Esophagus mucosa (tissue), 1 donor: ENCODE measurements around the gene GRB10. TPM values are rescaled to one million over a fixed set of nuclear protein-coding genes. Genes with fewer than 3 reads are reported as not detected.
A peak's percentile ranks its signal among the peaks of the same experiment; 100 is the strongest.

ENCODE experiments used
- ATAC-seq: fragments of 200-7000 bp; cut with Tn5 transposase; one replicate; pipeline ENCODE4 v1.9.1; 2020
- total RNA-seq: library from RNA; stranded (reverse); gene quantifications from one replicate; pipeline ENCODE4 v1.2.4, GENCODE V29; 2023
- donor health status: DM: yes; HTN: yes; CAD: no.

Gene GRB10
- total RNA-seq, 1 donor from 2014 or later: 14.2 TPM

DNA sequence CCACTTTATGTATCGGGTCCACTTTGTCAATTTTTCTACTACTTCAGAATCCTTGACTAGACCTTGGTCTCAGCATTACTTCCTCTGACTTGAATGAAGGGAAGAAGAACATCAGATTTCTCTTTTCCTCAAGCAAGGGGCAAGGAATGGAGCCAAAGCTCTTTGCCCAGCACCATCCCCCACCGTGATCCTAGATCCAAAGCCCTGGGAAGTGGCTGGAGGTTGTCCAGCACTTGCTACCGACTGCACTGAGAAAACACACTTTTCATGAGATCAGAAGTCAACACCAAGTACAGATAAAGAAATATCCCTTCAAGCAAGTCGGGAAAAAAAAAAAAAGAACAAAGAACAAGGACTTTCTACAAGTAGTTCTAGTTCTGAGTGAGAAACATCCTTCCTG, 115.4 kb downstream of the GRB10 start:
- ATAC-seq: no peak

DNA sequence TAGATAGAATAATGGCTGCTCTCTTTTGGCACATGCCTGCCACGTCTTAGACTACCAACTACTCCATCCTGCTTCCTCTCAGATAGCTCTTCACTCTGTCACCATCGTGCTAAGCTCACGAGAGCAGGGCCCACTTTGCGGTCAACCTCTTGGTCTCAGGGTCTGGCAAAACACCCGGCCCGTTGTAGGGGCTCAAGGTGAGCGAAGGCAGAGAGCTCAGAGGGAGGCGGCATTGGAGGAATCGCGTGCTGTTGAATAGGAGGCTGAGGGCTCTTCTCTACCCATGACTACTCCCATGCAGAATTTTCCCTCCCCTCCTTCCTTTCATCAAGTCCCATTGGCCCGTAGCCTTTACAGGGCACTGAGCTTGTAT, 116.6 kb downstream of the GRB10 start:
- no peak for ATAC-seq

DNA sequence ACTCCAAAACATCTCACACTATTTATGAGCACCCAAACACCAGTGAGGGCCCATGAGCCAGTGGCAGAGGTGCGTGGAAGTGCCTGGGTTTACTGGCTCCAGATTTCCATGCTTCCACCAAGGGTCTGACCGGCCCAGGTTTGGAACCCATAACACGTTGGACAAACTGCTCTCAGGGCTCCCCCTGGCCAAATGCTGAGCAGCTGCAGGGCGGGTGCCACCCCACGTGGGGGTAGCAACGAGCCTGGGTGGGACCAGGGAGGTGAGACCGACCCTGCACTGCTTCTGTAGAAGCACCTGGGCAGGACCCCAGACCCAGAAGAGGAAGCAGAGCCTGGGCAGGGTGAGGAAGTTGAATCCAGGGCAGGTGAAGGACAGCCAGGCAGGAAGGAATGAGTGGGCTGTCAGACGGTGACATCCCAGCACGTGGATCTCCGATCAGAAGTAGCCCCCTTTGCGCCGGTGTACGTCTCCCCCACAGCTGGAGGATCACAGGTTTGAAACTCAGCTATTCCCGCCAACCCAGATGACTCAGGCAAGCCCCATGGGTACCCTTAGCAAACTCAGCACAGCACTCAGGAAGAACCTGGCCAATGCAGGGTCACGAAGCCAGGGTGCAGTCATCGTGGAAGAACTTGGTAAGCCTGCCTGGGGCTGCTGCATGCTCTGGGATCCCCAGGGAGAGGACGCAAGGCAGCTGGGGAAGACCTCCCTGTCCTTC, 117.1 kb downstream of the GRB10 start:
- no peak for ATAC-seq

DNA sequence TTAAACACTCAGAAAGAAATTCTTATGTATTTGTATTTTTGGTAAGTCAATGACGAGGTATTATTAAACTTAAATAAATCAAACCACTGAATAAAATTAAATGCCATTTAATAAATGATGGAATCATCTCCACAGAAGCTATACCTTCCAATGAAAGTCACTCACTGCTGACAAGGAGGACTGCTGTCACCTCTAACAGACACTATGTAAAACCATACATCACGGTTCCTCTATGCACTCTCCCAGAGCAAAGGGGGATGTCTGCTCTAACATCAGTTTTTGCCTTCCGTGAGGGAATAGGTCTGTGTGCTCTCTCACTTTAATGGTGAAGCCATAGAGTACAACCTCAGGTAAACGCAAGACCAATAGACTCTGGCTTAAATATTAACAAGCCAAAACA, 117.8 kb downstream of the GRB10 start:
- ATAC-seq: no peak

DNA sequence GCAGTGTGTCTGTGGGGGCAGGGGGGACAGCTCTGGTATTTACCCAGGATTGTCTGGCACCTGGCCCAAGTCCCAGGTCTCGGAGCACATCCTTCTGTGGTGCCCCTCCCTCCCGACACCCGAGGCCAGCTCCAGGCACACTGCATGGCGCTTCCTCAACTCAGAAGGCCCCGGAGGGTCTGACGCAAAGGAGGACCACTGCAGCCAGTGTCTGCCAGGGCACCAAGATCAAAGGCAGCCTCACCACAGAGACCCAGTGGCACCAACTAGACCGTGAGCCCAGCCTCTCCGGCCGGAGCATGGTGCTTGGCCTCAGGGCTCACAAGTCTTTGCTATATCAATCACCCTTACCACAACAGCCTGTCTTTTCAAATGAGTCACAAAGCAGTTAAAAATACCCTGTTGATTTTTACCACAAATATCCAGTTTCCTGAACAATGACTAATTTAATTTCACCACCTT, 118.2 kb downstream of the GRB10 start:
- ATAC-seq: peak; percentile 49

DNA sequence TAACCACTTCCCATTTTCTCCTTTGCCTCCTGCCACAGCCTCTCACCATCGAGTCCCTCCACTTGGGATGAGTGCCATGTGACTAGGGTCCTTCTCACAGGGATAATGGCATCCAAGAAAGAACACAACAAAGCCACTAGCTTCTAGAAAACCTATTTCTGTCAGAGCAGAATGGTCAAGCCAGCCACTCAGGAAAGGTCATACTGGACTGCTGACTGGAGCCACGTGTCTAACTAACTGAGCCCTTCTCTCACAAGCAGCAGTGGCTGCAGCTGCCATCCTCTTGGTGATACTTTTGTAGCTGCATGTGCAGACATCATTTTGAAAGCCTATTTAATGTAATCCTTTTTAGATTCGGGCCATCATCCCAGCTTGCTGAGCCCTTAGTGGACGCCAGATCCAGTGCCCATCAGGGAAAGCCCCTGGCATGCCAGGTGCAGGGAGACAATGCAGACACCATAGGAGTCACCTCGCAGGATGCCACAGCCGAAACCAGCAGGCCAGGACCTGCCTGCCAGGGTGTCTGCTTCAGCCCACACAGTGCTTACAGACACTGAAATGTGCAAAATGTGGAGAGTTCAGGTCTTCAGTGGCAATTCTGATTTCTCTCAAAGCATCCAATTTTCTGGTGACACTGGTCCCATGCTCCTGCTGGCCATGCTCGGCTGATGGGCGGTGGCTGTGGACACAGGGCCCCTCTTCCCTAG, 119.1 kb downstream of the GRB10 start:
- peak; percentile 62 for ATAC-seq

DNA sequence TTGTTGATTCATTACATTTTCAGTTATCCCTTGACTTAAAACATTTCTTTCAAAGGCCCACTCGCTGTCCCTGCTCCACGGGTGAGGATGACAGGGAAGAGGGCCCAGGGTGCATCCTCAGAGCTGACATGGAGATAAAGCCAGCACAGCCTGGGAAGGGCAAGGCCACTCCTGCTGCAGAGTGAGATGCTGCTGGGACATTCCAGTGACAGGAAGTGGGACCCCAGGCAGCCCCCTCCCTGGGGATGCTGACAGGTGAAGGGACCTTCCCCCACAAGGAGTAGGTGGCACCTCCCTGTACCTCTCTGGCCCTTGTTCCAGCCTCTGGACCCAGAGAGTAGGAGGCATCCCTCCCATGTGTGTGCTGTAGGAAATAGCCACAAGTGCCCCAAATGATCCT, 119.7 kb downstream of the GRB10 start:
- no peak for ATAC-seq

DNA sequence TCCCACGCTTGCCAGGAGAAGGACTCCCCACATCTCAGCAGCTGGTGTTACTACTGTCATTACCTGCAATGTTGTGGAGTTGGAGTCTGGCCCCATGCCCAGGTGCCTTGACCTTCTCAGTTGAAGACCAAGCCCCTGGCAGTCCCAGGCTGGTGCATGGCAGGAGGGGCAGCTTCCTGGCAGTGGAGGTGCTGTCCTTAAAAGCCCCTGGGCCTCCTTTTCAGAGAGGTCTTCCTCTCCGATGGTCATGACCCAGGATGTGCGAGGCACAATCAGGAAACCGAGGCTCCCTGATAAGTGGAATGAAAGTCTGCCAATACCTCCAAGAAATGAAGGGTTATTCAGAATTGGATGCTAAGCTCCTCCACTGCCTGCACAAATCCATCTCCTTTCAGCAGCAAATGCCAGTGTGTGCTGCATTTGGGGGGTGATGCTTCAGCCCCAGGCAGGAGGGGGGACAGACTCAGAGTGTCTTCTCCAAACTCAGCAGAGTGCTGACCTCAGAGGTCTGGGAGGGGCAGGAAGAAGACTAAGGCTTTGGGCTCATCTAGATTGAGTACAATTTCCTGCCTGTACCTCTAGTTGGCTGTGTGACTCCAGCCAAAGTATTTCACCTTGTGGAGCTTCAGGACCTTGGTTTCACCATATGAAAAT, 120.5 kb downstream of the GRB10 start:
- ATAC-seq: no peak

DNA sequence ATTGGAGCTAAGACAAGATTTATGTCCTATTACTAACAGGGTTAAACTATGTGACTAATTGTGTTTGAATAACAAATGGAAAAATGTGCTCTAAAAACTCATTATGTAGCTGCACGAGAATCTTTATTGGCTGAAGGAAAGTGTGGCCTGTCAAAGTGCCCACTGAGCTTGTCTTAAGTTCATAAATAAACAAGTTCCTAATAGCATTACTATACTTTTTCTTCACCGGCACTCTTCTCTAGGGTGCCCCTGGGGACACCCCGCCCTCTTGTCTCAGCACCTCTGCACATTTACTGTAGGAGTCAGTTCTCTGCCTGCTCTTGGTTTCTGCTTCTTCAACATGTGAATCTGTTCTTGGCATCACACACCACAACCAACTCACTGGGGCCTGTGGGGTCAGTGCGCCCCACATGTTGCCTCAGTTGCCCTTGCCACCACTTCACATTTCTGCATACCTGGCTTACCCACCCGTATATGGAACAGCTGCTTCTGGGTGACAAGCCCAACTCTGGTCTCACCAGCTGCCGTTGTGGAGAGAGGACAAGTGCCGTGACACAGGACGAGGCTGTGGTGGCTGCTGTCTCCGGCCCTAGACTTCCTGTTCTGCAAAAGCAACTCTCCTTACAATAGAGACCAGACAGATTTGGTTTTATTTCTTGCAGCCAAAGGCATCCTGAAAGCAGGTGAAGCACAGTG, 121.2 kb downstream of the GRB10 start:
- ATAC-seq: no peak

DNA sequence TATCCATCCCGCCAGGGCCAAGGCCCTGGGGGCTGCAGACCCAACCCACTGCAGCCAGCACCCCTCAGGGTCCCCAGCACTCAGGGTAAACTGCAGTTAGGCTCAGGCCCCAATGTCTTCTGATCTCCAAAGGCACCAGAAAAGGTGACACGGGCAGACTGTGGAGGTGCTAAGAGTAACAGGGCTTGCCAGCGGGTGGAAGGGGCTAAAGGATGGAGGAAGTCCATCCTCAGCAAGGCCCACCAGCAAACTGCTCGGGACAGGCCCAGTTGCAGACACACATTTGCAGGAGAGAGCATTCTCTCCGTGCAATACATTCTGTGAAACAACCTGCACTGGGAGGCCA, 121.9 kb downstream of the GRB10 start:
- no peak for ATAC-seq

DNA sequence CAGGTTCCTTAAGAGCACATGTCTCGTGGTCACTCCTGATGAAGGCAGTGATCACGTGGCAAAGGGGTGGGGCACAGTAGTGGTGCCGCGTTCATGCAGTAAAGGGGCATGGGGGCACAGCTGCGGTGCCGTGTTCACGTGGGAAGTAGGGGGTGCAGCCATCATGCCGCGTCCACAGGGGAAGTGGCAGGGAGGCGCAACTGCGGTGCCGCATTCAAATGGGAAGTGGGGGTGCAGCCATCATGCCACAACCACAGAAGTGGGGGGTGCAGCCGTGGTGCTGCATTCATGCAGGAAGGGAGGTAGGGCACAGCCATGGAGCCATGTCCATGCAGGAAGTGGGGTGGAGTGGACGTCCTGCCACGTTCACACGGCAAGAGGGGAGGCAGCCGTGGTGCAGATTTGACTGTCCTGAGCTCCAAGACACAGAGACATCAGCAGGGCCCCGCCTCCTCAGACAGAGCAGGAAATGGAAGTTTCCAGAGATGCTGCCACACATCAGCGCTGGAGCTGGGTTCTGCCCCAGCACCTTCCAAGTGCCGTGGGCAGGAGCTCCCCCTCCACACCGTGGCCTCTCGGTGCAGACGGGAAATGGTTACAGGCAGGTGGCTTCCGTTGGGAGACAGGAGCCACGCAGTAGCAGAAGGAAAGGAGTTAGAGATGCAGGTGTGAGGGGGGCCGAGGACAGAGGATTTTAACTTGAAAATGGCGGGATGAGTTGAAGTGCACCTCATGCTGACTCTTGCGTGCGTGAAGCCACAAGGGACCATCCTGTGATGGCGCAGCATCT, 122.5 kb downstream of the GRB10 start:
- ATAC-seq: peak; percentile 5

DNA sequence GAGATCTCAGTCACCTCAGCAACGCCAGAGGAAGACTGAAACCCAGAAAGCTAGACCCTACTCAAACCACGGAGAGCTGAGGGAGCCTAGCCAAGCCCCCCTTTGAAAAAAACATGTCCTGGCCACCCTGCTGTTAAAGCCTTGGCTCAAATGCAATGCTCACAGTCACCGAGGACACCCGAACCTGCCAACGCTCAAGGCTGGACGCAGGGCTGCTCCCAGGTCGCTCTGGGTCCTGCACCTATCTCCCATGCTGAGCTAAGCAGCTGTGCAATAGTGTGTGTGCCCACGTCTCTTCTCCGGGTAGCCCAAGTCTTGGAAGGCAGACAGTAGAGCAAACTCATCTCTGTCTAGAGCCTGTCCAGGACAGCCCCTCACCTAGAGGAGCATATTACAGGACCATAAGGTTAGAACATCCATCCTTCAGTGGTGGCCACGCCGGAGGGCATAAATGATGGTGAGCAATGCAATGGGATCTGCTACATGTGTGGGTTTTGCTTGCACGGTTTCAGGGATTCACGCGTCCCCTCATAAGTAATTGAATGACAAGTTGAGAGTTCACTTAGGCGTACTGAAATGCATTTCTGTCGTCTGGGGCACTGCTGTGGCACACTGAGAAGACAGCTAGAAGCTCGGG, 123.2 kb downstream of the GRB10 start:
- ATAC-seq: no peak

DNA sequence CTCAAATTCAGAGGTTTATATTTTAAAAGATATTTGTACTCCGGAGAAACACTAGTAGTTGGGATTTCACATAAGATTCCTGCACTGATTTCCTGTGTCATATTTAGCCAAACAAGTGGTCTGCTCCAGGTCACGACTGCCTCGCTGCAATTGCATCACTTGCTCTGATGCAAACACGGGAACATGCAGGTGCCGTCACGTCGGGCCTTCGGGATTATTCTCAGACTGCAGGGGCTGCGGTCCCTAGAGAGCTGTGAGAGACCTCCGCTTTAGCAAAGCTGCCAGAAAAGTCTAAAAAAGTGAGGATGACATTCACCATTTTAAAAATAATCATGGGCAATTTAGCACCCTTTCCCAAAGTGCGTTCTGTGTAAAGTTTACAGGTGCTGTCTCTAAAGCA, 124.0 kb downstream of the GRB10 start:
- no peak for ATAC-seq

DNA sequence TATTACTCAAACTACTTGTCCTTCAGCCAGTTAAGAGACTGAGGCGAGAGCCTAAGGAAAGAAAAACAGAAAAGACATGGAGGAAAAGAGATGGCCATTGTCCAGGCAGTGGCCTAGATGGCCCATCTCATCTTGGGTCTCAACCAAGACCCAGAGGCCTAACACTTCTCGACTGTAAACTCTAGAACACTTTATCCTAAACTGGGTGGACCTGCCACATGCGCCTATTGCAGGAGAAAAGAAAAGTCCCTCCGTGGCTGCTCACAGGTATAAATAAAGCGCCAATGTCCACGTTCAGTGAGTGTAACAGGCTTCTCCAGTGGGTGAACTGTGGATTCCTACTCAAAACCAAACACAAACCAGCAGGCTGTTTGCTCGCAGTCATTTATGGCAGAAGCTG, 124.8 kb downstream of the GRB10 start:
- no peak for ATAC-seq

DNA sequence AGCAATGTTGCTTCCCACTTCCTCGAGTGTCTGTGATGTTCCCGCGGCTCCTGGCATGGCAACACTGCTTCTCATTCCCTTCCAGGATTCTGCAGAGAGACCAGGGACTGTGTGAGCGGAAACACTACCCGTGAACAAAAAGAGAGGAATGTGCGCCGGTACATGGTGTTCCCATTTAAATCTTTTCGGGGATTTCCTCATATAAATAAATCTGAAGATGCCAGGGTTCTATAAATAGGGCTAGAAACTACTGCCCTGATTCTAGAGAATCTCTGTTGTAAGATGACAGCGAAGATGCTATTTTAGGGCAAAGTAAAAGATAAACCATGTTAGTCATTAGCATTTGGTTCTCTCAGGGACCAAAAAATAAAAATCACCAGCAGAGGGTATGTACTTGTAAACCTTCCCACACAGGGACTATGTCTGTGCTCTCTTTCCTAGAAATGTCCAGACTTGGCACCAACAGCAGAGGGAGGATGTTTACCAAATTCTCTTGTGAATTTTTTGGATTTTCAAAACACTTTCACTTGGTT, 125.3 kb downstream of the GRB10 start:
- ATAC-seq: no peak

DNA sequence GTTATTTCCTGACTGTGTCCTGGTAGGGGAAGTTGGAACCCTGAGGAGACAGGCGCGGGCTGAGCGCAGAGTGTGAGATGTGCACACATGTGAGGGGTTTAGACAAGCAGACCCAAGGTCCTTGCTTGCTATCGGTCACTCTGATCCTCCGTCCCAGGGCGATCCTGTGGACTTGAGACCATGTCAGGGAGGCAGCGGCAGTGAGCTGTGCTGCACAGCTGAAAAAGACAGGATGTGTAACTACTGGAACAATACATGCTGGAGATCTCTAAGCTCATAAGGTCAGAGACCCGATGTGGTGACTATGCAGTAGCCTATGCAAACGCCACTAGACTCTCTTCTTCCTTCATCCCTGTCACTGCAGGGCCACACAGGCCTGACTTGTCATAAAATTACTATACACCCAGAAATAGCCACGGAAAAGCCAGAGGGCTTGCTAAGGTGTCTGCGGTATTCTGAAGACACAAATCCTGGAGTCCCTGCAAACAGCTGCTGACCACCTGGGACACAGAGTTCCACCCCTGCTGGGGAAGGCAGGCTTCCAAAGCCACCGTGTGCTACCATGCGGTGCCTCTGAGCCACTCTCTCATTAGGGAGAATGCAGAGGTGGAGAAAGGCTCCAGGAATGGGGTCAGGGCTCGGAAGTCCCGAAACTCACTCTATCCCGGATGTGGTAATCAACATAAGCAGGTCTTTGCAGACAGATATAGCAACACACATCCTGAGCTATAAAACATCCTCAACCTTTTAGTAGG, 126.4 kb downstream of the GRB10 start:
- ATAC-seq: no peak

DNA sequence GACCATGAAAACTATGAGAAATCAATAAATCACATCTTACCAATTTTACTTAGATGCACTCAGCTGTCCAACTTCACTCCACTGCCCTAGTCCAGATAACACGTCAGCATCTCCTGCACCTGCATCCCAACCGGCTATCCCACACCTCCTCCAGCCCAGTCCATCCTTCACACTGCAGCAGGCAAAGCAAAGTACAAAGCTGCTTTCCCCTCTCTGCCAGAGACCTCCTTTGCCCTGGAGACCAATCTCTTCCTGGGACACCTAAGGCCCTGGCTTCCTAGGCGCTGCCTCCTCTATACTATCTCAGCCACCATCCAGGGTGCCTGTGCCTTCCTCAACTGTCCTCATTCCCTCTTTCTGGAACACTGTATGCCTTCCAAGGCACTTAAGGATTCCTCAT, 127.2 kb downstream of the GRB10 start:
- no peak for ATAC-seq

DNA sequence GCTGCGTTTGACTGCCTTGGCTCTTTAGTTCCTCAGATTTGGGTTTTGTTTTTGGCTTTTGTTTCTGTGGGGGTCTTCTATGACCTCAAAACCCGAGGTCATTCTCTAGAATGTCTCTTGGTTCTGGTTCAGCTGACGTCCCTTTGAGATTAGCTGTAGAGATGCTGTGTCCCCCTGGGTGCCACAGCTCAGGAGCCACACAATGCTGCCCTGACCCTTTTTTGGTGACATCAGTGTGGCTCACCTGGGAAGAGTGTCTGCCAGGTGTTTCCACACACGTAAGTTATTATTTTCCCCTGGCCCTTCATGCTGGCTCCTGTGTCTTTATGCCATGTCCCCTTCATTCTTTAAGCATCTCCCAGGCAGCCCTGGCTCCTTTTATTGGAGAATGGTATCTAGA, 127.7 kb downstream of the GRB10 start:
- no peak for ATAC-seq

DNA sequence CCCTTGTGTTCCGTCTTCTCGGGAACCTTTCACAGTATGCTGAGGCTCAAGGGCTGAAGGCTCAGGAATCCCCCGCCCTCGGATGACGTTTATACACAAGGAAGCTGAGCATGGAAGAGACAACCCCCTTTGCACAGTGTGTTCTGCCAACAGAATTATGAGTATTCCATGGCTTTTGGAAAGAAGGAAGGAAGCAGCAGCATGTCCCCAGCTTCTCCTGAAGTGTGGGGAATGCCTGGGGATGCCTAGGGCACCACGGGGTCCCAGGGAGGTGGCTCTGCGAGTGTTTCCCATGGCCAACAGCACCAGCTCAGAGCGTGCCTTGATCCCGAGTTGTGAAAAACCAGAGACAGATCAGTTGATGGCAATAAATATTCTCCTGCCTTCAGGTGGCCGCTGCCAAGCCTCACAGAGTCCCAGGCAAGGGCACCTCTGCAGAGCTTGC, 128.7 kb downstream of the GRB10 start:
- ATAC-seq: no peak

DNA sequence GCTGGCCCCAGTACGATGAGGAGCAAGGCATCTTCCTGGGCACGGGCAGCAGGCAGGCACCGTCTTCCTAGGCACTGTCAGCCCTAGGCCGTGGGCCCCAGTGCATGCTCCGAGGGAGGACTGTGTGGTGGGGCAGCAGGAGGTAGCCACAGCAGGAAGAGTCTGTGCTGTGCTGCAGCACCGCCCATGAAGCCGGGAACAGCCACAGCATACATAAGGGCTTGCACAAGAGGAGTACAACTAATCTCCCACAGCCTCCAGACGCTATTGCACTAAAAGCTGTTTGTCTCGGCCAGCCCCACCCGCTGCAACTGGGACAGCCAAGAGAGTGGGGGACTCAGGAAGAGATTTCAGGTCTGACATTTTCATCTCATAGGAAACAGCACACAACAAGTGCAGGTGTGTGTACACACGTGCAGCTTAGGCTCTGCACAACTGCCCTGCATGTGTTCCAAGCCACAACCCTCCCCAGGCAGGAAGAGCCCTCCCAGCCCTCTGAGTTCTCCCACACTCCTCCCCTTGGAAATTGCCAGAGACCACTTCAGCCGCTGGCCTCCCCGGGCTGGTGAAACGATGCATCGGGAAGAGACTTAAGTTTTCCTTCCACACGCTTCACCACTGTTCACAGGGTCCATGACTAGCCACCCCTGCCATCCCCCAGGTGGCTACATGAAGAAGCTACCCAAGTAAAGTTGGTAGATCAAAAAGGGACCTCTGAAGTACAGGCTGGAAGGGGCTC, 129.4 kb downstream of the GRB10 start:
- peak; percentile 89 for ATAC-seq
